Stomach (tissue), 4 donors: ENCODE data around the gene CNTN1.

Experiments
- EP300 ChIP-seq: sonication (generic); formaldehyde crosslinking; IDR thresholded peaks from one replicate; pipeline ENCODE4 v1.6.1; 2017; ENCODE audit warnings: antibody characterized with exemption
- POLR2A ChIP-seq, 4 donors: fragments of 450-650 bp; IDR thresholded peaks; one replicate each; pipeline ENCODE4 v1.6.1; 2016; ENCODE audit warnings: antibody characterized with exemption in 4 of 4, control low read depth in 2 of 4, mild to moderate bottlenecking in 1 of 4, moderate library complexity in 1 of 4
- POLR2AphosphoS5 ChIP-seq, 3 donors: sonication (generic); formaldehyde crosslinking; IDR thresholded peaks; one replicate each; pipeline ENCODE4 v1.6.1; 2016; ENCODE audit warnings: antibody characterized with exemption in 3 of 3
- TF ChIP-seq, protein P1 (sequence below), 7 experiments: fragments of 450-650 bp in 4 of 7; fragments of 200-600 bp in 3 of 7; sonication (generic) in 3 of 7; IDR thresholded peaks; one replicate each; pipeline ENCODE4 v1.5.1; 2016 to 2019; ENCODE audit warnings: antibody characterized with exemption in 7 of 7, control low read depth in 2 of 7, mild to moderate bottlenecking in 1 of 7

DNA sequence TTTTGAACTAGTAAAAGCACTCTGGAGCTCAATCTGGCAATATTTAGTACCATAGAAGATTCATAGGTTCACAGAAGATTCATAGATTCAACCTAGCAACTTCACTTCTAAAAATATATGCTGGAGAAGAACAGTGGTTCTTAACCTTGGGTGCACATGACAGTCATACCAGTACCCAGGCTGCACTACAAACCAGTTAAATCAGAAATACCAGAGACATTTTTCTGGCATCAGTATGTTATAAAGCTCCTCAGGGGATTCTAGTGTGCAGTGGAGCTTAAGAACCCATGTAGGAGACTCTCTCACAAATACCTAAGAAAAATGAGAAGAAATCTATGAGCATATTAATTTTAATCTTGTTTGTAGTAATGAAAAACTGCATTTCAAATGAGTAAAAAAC is 46.6 kb downstream of the CNTN1 start:
- TF ChIP-seq, protein P1, sequence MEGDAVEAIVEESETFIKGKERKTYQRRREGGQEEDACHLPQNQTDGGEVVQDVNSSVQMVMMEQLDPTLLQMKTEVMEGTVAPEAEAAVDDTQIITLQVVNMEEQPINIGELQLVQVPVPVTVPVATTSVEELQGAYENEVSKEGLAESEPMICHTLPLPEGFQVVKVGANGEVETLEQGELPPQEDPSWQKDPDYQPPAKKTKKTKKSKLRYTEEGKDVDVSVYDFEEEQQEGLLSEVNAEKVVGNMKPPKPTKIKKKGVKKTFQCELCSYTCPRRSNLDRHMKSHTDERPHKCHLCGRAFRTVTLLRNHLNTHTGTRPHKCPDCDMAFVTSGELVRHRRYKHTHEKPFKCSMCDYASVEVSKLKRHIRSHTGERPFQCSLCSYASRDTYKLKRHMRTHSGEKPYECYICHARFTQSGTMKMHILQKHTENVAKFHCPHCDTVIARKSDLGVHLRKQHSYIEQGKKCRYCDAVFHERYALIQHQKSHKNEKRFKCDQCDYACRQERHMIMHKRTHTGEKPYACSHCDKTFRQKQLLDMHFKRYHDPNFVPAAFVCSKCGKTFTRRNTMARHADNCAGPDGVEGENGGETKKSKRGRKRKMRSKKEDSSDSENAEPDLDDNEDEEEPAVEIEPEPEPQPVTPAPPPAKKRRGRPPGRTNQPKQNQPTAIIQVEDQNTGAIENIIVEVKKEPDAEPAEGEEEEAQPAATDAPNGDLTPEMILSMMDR (IDR thresholded peaks at IDR 0.05) = no peak
- TF ChIP-seq POLR2A (IDR thresholded peaks at IDR 0.05) (no peak), POLR2AphosphoS5 (IDR thresholded peaks at IDR 0.05) (no peak), EP300 (no peak)
